Hepatocyte (in vitro differentiated cells): ENCODE results near the gene GPI.

Experiments used
- EZH2 ChIP-seq: fragments of 200-600 bp; sonication (generic); IDR thresholded peaks from 2 replicates; pipeline ENCODE4 v1.6.1; 2016; ENCODE audit warnings: antibody characterized with exemption, mild to moderate bottlenecking, borderline replicate concordance
- TF ChIP-seq, protein P1 (sequence below): fragments of 200-600 bp; sonication (generic); IDR thresholded peaks from 2 replicates; pipeline ENCODE4 v1.5.1; 2016; ENCODE audit warnings: antibody characterized with exemption, mild to moderate bottlenecking; ENCODE audit not compliant: poor library complexity

DNA sequence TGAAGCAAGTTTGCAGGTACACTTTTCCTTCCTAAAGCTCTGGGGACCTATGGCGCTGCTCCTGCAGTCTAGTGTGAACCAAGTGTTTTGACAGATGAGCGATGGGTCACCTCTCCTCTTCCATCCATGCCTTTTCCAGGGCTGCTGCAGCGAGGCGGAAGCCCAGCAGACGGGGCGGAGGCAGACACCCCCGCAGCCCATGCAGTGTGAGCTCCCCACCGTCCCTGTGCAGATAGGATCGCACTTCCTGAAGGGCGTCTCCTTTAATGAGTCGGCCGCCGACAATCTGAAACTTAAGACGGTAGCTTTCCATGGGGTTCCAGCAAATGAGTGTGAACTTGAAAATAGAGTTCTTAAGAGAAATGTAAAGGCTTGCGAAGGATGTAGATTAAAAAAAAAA is 37.1 kb upstream of the GPI start:
- no peak for TF ChIP-seq EZH2
- TF ChIP-seq, protein P1, sequence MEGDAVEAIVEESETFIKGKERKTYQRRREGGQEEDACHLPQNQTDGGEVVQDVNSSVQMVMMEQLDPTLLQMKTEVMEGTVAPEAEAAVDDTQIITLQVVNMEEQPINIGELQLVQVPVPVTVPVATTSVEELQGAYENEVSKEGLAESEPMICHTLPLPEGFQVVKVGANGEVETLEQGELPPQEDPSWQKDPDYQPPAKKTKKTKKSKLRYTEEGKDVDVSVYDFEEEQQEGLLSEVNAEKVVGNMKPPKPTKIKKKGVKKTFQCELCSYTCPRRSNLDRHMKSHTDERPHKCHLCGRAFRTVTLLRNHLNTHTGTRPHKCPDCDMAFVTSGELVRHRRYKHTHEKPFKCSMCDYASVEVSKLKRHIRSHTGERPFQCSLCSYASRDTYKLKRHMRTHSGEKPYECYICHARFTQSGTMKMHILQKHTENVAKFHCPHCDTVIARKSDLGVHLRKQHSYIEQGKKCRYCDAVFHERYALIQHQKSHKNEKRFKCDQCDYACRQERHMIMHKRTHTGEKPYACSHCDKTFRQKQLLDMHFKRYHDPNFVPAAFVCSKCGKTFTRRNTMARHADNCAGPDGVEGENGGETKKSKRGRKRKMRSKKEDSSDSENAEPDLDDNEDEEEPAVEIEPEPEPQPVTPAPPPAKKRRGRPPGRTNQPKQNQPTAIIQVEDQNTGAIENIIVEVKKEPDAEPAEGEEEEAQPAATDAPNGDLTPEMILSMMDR: no peak
